Cardiac septum (tissue), 1 donor: ENCODE data around the gene IST1. TPM values are rescaled to one million over a fixed set of nuclear protein-coding genes. Genes with fewer than 3 reads are reported as not detected.

Experiments
- DNase-seq: peaks from one replicate; pipeline ENCODE4 v3.0.0-alpha.2; 2020; ENCODE audit warnings: low spot score
- intact Hi-C: fragments of 100-400 bp; cut with DNase I; formaldehyde crosslinking; loops from one replicate; pipeline ENCODE4 v1.14.0; 2022
- total RNA-seq: library from RNA; stranded (reverse); fragmentation: NEBNext Ultra II Directional; extraction: Animal tissue kit (Norgen Biotek cat#: 25700); gene quantifications from one replicate; pipeline ENCODE4 v1.2.1, GENCODE V29; 2021
- donor health status: DM: no; HTN: no; CAD: no.

The IST1 gene
- total RNA-seq, 1 donor from 2014 or later, result 111 TPM

DNA sequence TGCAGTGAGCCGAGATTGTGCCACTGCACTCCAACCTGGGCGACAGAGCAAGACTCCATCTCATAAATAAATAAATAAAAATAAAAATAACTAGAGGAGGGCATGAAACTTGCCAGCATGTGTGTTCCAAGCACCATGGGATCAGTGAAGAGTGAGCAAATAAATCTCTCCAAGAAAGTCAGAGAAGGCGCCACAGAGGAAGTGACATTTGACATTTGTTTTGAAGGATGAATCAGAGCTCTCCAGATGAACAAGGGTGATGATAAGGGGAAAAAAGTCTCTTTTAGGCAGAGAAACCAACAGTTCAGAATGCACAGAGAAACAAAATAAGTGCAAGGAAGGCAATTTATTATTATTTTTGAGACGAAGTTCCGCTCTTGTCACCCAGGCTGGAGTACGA lies 50.3 kb downstream of the IST1 start:
- no peak for DNase-seq
- intact Hi-C loops, result no loop called here

DNA sequence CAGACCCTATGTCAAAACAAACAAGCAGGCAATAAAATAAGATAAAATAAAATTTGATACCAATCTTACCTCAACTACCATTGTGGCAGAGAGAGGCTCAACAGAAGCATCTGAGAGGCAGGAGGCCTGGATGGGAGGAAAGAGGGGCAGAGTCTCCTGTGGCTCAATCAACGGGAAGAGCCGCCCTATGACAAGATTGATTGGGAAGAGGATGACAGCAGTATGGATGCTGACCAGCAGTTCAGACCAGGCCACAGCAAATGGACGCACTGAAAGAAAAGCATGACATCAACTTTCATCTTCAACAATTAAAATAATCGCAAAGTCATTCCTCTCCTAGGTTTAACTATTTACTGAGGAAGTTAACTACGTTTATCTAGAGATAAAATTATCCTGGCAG lies 57.5 kb downstream of the IST1 start:
- DNase-seq, result no peak
- intact Hi-C loops, result no loop called here

DNA sequence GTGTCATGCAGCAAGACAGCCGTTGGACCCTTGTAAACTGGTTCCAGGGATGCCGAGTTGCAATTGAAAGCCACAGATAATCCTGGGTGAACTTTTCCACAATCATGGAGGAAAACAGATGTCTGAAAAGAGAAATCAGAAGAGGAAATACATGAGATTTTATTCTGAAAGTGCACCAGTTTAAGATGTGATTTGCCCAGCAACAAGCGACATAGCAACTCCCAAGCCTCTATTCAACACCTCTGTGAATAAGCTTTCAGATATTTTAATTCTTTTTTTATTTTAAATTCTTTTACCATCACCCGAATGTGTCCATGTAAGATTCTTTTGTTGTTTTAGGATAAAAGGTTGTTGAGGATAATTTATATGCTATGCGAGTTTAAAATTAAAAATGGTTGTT lies 58.8 kb downstream of the IST1 start:
- no peak for DNase-seq
- intact Hi-C loops, result no loop called here

DNA sequence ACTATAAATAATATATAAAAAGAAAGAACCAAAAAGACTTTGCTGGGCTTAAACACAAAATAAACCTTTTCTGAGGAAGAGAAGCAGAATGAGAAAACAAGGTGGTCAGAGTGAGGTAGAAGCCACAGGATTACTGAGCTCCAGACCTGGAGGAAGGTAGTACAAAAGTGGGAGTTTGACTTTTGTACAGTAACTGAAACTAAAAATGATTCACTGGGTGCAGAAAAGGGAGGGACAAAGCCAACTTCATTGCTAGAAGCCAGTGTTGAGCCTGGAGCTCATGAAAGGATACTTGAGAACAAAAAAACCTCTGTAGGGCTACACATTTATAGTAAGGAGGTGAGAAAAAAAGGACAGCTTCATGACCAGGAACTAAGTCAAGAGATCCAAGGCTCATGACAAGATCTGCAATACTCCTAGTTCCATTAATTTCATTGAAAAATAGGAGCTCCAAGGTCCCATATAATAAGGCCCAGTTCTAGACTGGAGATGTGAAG lies 59.4 kb downstream of the IST1 start:
- DNase-seq, result no peak
- intact Hi-C loops, result no loop called here

DNA sequence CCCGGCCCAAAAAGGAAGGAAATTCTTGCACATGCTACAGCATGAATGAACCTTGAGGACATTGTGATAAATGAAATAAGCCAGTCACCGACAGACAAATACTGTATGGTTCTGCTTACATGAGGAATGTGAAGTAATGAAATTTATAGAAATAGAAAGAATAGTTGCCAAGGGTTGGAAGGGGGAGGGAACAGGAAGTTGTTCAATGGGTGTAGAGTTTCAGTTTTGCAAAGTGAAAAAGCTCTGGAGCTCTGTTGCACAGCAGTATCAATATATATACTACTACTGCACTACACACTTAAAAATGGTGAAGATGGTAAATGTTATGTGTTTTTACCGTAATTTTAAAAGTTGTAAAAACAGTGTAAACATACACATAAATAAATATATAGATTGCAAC lies 61.2 kb downstream of the IST1 start:
- DNase-seq, result no peak

DNA sequence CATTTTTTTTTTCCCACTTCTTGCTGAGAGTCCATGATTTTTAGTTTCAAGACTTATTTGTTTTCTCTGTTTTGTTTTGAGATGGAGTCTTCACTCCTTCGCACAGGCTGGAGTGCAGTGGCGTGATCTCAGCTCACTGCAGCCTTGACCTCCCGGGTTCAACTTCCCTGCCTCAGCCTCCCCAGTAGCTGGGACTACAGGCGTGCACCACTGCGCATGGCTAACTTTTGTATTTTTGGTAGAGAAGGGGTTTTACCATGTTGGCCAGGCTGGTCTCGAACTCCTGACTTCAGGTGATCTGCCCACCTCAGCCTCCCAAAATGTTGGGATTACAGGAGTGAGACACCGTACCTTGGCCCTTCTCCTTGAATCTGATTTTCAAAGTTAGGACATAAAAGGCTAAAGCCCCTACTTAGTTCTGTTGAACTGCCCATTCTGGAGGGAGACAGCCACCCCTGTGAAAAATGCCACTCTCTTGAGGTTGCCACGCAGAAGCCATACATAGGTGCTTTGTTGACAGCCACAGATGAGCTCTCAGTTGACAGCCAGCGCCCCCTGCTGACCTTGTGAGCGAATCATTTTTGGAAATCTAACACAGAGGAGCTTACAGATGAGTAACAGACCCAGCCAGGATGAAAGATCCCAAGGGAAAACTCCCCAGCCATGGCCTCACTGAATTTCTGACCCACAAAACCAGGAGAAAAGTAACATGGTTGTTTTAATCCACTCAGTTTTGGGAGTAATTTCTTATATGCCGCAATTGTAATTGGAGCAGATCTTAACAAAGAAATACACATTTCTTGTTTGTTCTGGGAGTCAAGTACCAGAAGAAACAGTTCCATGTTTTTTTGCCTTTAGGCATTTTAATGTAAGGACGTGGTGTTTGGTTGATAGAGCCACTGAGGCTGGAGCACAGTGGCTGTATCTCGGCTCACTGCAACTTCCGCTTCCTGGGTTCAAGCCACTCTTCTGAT lies 66.0 kb downstream of the IST1 start:
- DNase-seq, result peak; percentile 91
- intact Hi-C loops, result loop anchor here (5.0 to 10.0 kb wide), 2 partner anchors 79 to 207 kb away; partner anchors contain the start of gene ZNF821

More for the DNA sequence above, 61.2 kb downstream of the IST1 start:
- intact Hi-C loops, result no loop called here

DNA sequence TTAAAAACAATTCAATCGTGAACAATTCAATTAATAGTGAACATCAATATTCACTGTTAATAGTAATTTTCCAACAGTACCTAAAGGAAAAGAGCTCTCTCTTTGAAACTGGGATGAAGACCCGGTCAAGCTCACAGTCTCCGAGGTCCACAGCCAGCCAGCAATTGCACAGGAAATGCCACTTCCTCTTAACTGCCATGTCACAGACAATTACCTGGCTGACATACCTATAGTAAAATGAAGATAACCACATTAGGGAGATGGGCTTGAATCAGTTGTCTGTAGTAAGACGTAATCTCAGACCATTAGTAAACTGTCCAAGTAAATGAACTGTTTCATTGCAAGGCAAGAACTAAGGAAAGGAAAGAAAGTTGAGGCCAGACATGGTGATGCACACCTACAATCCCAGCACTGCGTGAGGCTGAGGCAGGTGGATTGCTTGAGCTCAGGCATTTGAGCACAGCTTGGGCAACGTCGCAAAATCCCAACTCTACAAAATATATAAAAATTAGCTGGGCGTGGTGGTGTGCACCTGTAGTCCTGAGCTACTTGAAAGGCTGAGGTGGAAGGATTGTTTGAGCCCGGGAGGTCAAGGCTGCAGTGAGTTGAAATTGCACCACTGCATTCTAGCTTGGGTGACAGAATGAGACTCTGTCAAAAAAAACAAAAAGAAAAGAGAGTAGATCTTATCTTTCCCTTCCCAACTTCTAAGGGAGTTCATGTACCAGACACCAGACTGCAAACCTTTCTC lies 68.0 kb downstream of the IST1 start:
- no peak for DNase-seq
- intact Hi-C loops, result loop anchor here (5.0 to 10.0 kb wide), 2 partner anchors 81 to 208 kb away; partner anchors contain the start of gene ZNF821

DNA sequence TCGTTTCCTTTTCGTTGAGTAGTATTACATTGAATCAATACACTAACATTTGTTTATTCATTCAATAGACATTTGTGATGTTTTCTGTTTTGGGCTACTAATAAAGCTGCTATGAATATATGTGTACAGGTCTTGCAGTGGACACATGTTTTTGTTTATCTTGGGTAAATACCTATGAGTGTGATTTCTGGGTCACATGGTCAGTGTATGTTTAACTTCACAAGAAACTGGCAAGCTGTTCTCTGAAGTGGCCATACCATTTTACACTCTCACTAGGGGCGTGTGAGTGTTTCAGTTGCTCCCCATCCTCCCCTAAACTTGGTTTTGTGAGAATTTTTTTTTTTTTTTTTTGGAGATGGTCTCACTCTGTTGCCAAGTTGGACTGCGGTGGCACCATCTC lies 69.9 kb downstream of the IST1 start:
- DNase-seq, result no peak
- intact Hi-C loops, result loop anchor here (10.0 kb wide), 1 partner anchor 210 kb away; no protein-coding TSS in a partner anchor

DNA sequence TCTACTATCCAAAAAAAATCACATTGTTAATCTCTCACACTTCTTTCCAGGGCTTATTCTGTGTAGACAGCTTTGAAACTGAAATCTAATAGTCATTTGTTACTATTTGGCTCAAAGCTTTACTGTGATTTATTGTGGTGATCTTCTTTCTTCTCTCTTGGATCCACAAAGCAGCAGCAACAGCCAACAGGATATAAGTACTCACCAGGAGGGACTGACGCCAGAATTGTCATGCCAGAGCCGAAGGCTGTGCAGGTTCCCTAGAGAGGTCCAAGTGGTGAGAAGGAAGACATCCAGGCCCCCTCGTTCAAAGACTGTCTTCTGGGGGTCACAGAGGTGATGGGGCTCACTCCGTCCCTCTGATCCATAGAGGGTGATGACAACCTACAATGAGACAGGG lies 71.6 kb downstream of the IST1 start:
- intact Hi-C loops, result loop anchor here (10.0 kb wide), 1 partner anchor 212 kb away; no protein-coding TSS in a partner anchor
- no peak for DNase-seq

DNA sequence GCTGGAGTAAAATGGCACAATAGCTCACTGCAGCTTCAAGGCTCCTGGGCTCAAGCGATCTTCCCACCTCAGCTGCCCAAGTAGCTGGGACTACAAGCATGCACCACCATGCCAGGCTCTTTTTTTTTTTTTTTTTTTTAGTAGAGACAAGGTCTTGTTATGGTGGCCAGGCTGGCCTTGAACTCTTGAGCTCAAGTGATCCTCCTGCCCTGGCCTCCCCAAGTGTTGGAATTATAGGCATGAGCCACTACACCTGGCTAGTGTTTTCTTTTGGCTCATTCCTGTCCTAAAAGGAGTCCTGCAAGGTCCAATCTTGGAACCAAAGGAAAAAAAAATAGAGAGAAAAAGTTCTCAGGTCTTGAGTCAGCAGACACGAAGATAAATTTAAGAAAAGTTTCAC lies 74.0 kb downstream of the IST1 start:
- intact Hi-C loops, result loop anchor here (10.0 kb wide), 1 partner anchor 215 kb away; no protein-coding TSS in a partner anchor
- DNase-seq, result no peak

DNA sequence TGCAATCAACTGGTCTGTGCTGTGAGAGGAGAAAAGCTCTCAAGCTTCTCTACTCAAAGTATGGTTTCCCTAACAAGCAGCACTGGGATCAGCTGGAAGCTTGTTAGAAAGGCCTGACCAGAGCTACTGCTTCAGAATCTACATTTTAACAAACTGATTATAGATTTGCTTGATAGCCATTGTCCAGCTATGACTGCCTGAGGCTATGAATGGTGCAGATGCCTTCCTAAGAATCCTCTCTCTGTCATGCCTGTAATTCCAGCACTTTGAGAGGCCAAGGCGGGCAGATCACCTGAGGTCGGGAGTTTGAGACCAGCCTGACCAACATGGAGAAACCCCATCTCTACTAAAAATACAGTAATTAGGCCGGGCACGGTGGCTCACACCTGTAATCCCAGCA lies 76.2 kb downstream of the IST1 start:
- intact Hi-C loops, result no loop called here
- no peak for DNase-seq

DNA sequence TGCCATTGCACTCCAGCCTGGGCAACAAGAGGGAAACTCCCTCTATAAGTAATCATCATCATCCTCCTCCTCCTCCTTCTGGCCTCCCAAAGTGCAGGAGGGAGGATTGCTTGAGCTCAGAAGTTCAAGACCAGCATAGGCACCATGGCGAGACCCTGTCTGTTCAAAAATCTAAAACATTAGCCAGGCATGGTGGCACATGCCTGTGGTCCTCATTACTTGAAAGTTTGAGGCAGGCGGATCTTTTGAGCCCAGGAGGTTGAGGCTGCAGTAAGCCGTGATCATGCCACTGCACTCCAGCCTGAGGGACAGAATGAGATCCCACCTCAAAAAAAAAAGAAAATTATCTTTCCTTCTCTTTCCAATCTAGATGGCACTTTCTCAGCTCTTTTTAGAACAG lies 77.0 kb downstream of the IST1 start:
- intact Hi-C loops, result no loop called here

DNA sequence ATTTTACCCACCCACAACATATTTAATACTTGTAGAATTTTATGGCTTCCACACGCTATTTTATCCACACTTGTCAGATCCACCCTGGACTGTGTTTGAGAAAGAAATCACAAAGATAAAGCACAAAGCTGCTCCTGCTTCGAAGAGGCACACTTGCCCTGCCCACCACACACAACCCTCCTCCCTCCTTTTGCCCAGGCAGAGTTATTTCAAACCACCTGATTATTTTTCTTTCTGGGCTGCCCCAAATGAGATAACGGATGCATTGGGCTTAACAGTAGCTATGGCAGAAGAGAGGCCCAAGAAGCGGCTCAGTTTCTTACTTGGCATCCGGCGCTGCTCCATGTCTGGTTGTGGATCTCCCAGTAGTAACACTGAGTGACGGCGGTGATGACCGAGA lies 77.7 kb downstream of the IST1 start:
- intact Hi-C loops, result no loop called here
- DNase-seq, result no peak

More for the DNA sequence above, 77.0 kb downstream of the IST1 start:
- DNase-seq, result no peak

DNA sequence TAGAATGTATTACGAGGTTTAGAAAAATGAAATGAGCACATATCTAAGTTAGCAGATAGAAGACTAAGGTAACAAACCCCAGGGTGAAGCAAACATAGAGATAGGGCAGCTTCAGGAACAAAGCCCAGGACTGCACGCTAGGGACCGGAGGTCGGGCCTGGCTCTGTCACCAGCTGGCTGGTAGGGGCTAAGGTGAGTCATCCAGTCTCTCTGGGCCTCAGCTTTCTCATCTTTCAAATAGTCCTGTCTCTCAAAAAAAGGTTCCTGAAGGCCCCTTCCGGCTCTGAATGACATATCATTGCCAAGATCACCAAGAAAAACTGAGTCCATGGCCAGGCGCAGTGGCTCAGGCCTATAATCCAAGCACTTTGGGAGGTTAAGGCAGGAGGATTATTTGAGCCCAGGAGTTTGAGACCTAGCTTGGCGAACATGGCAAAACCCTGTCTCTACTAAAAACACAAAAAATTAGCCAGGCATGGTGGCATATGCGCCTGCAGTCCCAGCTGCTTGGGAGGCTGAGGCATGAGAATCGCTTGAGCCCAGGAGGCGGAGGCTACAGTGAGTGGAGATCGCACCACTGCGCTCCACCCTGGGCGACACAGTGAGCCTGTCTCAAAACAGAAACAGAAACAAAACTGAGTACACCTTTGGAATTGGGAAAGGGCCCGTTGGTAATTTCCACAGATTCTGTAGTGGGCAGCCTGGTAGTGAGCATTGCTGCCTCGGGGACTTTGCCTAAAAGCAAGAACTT lies 78.9 kb downstream of the IST1 start:
- intact Hi-C loops, result no loop called here
- DNase-seq, result no peak

Other genes with a start within 250 kb of the IST1 start
- 6.6 TPM for gene PHLPP2, start 170.8 kb upstream of the IST1 start, total RNA-seq
- gene AP1G1, start 86.7 kb upstream of the IST1 start, total RNA-seq, result 39.2 TPM
- gene ATXN1L, start 49.6 kb upstream of the IST1 start, total RNA-seq, result 22.9 TPM
- gene ZNF821, start 11.3 kb upstream of the IST1 start, total RNA-seq, result 7.2 TPM
- gene PKD1L3, start 104.9 kb downstream of the IST1 start, total RNA-seq, result not detected
- gene DHODH, start 113.2 kb downstream of the IST1 start, total RNA-seq, result 7.3 TPM
- gene HP, start 159.0 kb downstream of the IST1 start, total RNA-seq, result 8.3 TPM
- gene HPR, start 167.7 kb downstream of the IST1 start, total RNA-seq, result 37.3 TPM
- 5.8 TPM for gene TXNL4B, start 198.1 kb downstream of the IST1 start, total RNA-seq
- 41.2 TPM for gene DHX38, start 198.3 kb downstream of the IST1 start, total RNA-seq